Testis (tissue), 2 donors: ENCODE results near the gene ESR1.

Experiments used
- CTCF ChIP-seq, 3 experiments: fragments of 450-650 bp in 2 of 3; fragments of 200-600 bp in 1 of 3; sonication (generic) in 1 of 3; IDR thresholded peaks; one replicate each; pipeline ENCODE4 v1.5.1; 2016 to 2019; ENCODE audit warnings: antibody characterized with exemption in 3 of 3, mild to moderate bottlenecking in 2 of 3, moderate library complexity in 1 of 3
- POLR2A ChIP-seq: fragments of 450-650 bp; IDR thresholded peaks from one replicate; pipeline ENCODE4 v1.6.1; 2017; ENCODE audit warnings: antibody characterized with exemption, mild to moderate bottlenecking, moderate library complexity

GRCh38 chr6:152012227-152012626 is 204.7 kb downstream of the ESR1 start:
- TF ChIP-seq POLR2A (no peak), CTCF (IDR thresholded peaks at IDR 0.05) (no peak)
